ENCODE results near the gene CEP68.
"Not testable (repeated sequence)": the region's sequence is repeated elsewhere in the genome, so short reads cannot be mapped to it uniquely, and the experiment has no call there.

CEP68 gene

GRCh38 chr2:65081232-65081685, 25.0 kb downstream of the CEP68 start:
- no peak for DNase-seq (ENCODE audit: low read depth)

- no peak for DNase-seq (ENCODE audit: low read depth)
Measured at GRCh38 chr2:65085148-65085547, 28.9 kb downstream of the CEP68 start.

- no peak for DNase-seq (ENCODE audit: low read depth)
Measured at GRCh38 chr2:65092791-65093190, 36.6 kb downstream of the CEP68 start.

- DNase-seq (ENCODE audit: low read depth): no peak
Measured at GRCh38 chr2:65093211-65093610, 37.0 kb downstream of the CEP68 start.

GRCh38 chr2:65096948-65097347, 40.7 kb downstream of the CEP68 start:
- DNase-seq (ENCODE audit: low read depth): no peak

GRCh38 chr2:65097844-65098243, 41.6 kb downstream of the CEP68 start:
- no peak for DNase-seq (ENCODE audit: low read depth)

GRCh38 chr2:65098741-65099140, 42.5 kb downstream of the CEP68 start:
- no peak for DNase-seq (ENCODE audit: low read depth)

GRCh38 chr2:65101071-65101470, 44.9 kb downstream of the CEP68 start:
- DNase-seq (ENCODE audit: low read depth): no peak

GRCh38 chr2:65103013-65103715, 46.9 kb downstream of the CEP68 start:
- DNase-seq (ENCODE audit: low read depth): no peak

GRCh38 chr2:65107530-65107929, 51.3 kb downstream of the CEP68 start:
- no peak for DNase-seq (ENCODE audit: low read depth)

GRCh38 chr2:65108780-65109179, 52.6 kb downstream of the CEP68 start:
- DNase-seq (ENCODE audit: low read depth): no peak

GRCh38 chr2:65112633-65113032, 56.4 kb downstream of the CEP68 start:
- DNase-seq (ENCODE audit: low read depth): no peak

- DNase-seq (ENCODE audit: low read depth): no peak
Measured at GRCh38 chr2:65113229-65113628, 57.0 kb downstream of the CEP68 start.

GRCh38 chr2:65113816-65114215, 57.6 kb downstream of the CEP68 start:
- DNase-seq (ENCODE audit: low read depth): no peak

- DNase-seq (ENCODE audit: low read depth): no peak
Measured at GRCh38 chr2:65114921-65115320, 58.7 kb downstream of the CEP68 start.

GRCh38 chr2:65116645-65117044, 60.4 kb downstream of the CEP68 start:
- no peak for DNase-seq (ENCODE audit: low read depth)

- DNase-seq (ENCODE audit: low read depth): no peak
Measured at GRCh38 chr2:65120990-65121693, 64.9 kb downstream of the CEP68 start.

GRCh38 chr2:65122313-65122712, 66.1 kb downstream of the CEP68 start:
- DNase-seq (ENCODE audit: low read depth): no peak

- not testable (repeated sequence) for DNase-seq (ENCODE audit: low read depth)
Measured at GRCh38 chr2:65125457-65125856, 69.2 kb downstream of the CEP68 start.

- no peak for DNase-seq (ENCODE audit: low read depth)
Measured at GRCh38 chr2:65128297-65129190, 72.3 kb downstream of the CEP68 start.

- peak; percentile 29 for DNase-seq (ENCODE audit: low read depth)
Measured at GRCh38 chr2:65129286-65129825, 73.1 kb downstream of the CEP68 start.

All from activated T-cell treated with anti-CD3 and anti-CD28 coated beads for 48 hours (primary cell).